Fibroblast of lung (primary cell): Measurements from ENCODE around the gene TRAF7.

Experiments
- CTCF ChIP-seq, 2 donors: IDR thresholded peaks in 1 of 2; conservative IDR thresholded peaks in 1 of 2; 1 replicate in 1 of 2; 2 replicates in 1 of 2; pipeline ENCODE4 v1.5.1; 2011 to 2012; ENCODE audit warnings: low read length in 2 of 2, control low read depth in 1 of 2, inconsistent platforms in 1 of 2, low read depth in 1 of 2, mild to moderate bottlenecking in 1 of 2
- EZH2 ChIP-seq: IDR thresholded peaks from 2 replicates; pipeline ENCODE4 v1.5.1; 2012; ENCODE audit warnings: low read length, control low read depth, mild to moderate bottlenecking; ENCODE audit errors: missing control alignments

GRCh38 chr16:2150418-2151187 is 5.0 kb upstream of the TRAF7 start:
- TF ChIP-seq CTCF (conservative IDR thresholded peaks at IDR 0.05 in 1 of 2, IDR thresholded peaks at IDR 0.05 in 1 of 2; ENCODE audit: low read depth in 1 of 2, low read length in 2 of 2) (no peak), EZH2 (no peak)
